Neuron (in vitro differentiated cells): Measurements from ENCODE around the gene R3HDM1.

Source experiments
- H2AFZ ChIP-seq: one replicate; pipeline ENCODE4 v1.6.1; 2013; ENCODE audit warnings: low read depth, mild to moderate bottlenecking, inconsistent platforms, low read length, moderate library complexity
- H3K27me3 ChIP-seq: one replicate; pipeline ENCODE4 v1.6.1; 2013; ENCODE audit warnings: low read length; ENCODE audit not compliant: insufficient read depth
- H3K36me3 ChIP-seq: one replicate; pipeline ENCODE4 v1.6.1; 2013; ENCODE audit warnings: low read length; ENCODE audit not compliant: insufficient read depth
- H3K4me1 ChIP-seq: one replicate; pipeline ENCODE4 v1.6.1; 2013; ENCODE audit warnings: low read length; ENCODE audit not compliant: insufficient read depth
- H3K4me3 ChIP-seq: 2 replicates; pipeline ENCODE4 v1.5.1; 2013; ENCODE audit warnings: mild to moderate bottlenecking, low read length, moderate library complexity
- H3K9me3 ChIP-seq: one replicate; pipeline ENCODE4 v1.6.1; 2013; ENCODE audit warnings: low read length

R3HDM1 gene

GRCh38 chr2:135755573-135755972 is 224.3 kb downstream of the R3HDM1 start:
- H3K36me3 ChIP-seq: peaks cover 82% of the 10 kb centered on the region
- no peak overlapping the region for H3K4me3 ChIP-seq
- no peak overlapping the region for H2AFZ ChIP-seq
- H3K9me3 ChIP-seq: peaks cover 12% of the 10 kb centered on the region
- H3K4me1 ChIP-seq: no peaks in the 10 kb centered on the region
- H3K27me3 ChIP-seq: no peaks in the 10 kb centered on the region

- H3K9me3 ChIP-seq: peaks cover 12% of the 10 kb centered on the region
- H3K4me1 ChIP-seq: no peaks in the 10 kb centered on the region
- H3K27me3 ChIP-seq: no peaks in the 10 kb centered on the region
- no peak overlapping the region for H2AFZ ChIP-seq
- no peak overlapping the region for H3K4me3 ChIP-seq
- peaks cover 88% of the 10 kb centered on the region for H3K36me3 ChIP-seq
These were observed 225.4 kb downstream of the R3HDM1 start for GRCh38 chr2:135756692-135757091.

- peaks cover 91% of the 10 kb centered on the region for H3K36me3 ChIP-seq
These were observed 230.7 kb downstream of the R3HDM1 start for GRCh38 chr2:135762022-135762421.

GRCh38 chr2:135762530-135762929 is 231.2 kb downstream of the R3HDM1 start:
- Histone ChIP-seq H3K27me3 (no peaks in the 10 kb centered on the region), H2AFZ (no peak overlapping the region), H3K4me1 (no peaks in the 10 kb centered on the region), H3K9me3 (peaks cover 4% of the 10 kb centered on the region), H3K4me3 (no peak overlapping the region), H3K36me3 (peaks cover 91% of the 10 kb centered on the region)

More at GRCh38 chr2:135762022-135762421, 230.7 kb downstream of the R3HDM1 start:
- no peaks in the 10 kb centered on the region for H3K4me1 ChIP-seq
- no peak overlapping the region for H3K4me3 ChIP-seq
- peaks cover 6% of the 10 kb centered on the region for H3K9me3 ChIP-seq
- H2AFZ ChIP-seq: no peak overlapping the region
- H3K27me3 ChIP-seq: no peaks in the 10 kb centered on the region

- Histone ChIP-seq H3K4me1 (no peaks in the 10 kb centered on the region), H3K9me3 (no peaks in the 10 kb centered on the region), H3K27me3 (no peaks in the 10 kb centered on the region), H3K4me3 (no peak overlapping the region), H2AFZ (no peak overlapping the region), H3K36me3 (peaks cover 92% of the 10 kb centered on the region)
These were observed 237.6 kb downstream of the R3HDM1 start for GRCh38 chr2:135768863-135769262.

- Histone ChIP-seq H3K9me3 (no peaks in the 10 kb centered on the region), H3K27me3 (no peaks in the 10 kb centered on the region), H3K4me1 (no peaks in the 10 kb centered on the region), H3K36me3 (peaks cover 90% of the 10 kb centered on the region), H2AFZ (no peak overlapping the region), H3K4me3 (no peak overlapping the region)
These were observed 242.0 kb downstream of the R3HDM1 start for GRCh38 chr2:135773319-135773718.

- peaks cover 90% of the 10 kb centered on the region for H3K36me3 ChIP-seq
- H3K4me1 ChIP-seq: no peaks in the 10 kb centered on the region
- no peak overlapping the region for H2AFZ ChIP-seq
- no peaks in the 10 kb centered on the region for H3K9me3 ChIP-seq
- no peaks in the 10 kb centered on the region for H3K27me3 ChIP-seq
- no peak overlapping the region for H3K4me3 ChIP-seq
These were observed 242.6 kb downstream of the R3HDM1 start for GRCh38 chr2:135773917-135774316.
